GM10266 (cell line): ENCODE data around the gene RIN3.

Experiments
- DNase-seq: peaks from one replicate; pipeline ENCODE4 v3.0.0; 2012; ENCODE audit errors: extremely low spot score
- TF ChIP-seq, protein P1 (sequence below): IDR thresholded peaks from 2 replicates; pipeline ENCODE4 v1.5.1; 2012; ENCODE audit warnings: mild to moderate bottlenecking, low read depth; ENCODE audit not compliant: control insufficient read depth, insufficient read depth; ENCODE audit errors: missing control alignments

Gene RIN3

DNA sequence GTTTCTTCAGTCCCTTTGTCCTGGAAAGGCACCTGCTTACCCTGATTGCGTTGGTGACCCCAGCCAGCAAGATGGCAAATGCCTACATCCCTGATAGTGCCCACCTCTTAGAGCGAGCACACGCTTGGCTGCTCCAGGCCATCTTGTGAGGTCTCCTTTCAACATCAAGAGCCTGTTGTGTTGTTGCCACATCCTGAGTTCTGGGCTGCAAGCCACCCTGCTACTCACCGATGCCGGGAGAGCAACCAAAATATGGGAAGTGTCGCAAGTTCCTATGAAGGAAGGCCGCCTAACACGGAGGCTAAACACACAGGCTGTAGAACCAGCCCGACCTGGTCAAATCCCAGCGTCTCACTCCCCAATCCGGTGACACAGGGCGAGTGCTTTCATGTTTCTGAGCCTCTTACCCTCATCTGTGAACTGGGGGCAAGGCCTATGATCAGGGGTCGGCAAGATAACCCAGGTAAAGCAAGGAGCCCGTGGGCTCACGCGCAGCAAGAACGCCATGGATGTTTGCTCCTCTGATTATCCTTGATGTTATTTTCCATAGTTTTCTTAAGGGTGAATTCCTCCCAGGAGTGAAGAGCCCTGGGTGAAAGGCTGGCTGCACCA is 136.5 kb downstream of the RIN3 start:
- TF ChIP-seq, protein P1, sequence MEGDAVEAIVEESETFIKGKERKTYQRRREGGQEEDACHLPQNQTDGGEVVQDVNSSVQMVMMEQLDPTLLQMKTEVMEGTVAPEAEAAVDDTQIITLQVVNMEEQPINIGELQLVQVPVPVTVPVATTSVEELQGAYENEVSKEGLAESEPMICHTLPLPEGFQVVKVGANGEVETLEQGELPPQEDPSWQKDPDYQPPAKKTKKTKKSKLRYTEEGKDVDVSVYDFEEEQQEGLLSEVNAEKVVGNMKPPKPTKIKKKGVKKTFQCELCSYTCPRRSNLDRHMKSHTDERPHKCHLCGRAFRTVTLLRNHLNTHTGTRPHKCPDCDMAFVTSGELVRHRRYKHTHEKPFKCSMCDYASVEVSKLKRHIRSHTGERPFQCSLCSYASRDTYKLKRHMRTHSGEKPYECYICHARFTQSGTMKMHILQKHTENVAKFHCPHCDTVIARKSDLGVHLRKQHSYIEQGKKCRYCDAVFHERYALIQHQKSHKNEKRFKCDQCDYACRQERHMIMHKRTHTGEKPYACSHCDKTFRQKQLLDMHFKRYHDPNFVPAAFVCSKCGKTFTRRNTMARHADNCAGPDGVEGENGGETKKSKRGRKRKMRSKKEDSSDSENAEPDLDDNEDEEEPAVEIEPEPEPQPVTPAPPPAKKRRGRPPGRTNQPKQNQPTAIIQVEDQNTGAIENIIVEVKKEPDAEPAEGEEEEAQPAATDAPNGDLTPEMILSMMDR = no peak
- DNase-seq = no peak

DNA sequence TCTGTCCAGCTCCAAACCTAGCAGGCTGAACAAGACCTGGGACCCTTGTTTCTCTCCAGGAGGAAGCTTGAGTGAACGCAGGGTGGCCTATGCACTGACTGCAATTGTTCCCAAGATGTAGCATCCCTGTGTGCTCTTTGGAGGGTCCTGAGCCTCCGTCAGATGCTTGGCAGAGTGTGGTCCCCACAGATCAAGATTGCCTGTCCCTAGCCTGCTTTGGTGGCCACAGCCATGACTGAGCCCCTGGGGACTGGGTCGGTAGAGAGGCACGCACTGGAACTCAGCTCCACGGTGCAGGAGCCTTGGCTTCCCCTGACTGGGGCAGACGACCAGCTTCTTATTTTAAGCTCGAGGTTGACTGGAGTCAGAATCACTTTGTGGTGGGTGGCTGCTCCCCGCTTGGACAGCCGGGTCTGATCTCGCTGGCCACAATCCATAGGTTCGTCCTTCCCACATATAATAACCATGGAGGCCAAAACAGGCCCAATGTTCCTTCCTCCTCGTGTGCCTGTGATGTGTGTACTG is 137.1 kb downstream of the RIN3 start:
- TF ChIP-seq, protein P1 = no peak
- no peak for DNase-seq

DNA sequence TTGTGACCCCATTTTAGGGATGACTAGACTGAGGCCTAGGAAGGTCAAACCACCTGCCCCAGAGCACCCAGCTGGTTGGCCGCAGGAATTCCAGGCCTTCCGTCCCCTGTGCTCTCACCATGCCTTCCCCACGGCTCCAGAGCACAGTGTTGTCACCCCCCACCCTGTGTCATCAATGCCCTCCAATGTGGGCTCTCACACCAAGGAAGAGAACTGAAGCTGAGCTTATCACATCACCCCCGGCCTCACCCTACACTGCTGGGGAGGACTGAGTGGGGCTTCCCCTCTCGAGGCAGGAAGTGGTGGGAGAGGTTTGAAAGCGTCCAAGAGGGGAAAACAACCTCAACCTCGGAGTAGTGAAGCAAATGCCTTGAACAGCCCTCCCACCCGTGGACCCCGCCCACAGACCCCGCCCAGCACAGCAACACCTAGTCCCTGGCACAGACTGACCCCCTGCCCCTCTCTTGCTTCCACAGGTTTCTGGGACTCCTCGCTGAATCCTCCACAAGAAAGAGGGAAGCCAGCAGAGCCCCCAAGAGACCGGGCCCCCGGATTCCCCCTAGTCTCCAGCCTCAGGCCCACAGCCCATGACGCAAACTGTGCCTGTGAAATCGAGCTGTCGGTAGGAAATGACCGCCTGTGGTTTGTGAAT is 137.7 kb downstream of the RIN3 start:
- peak; percentile 83 for DNase-seq
- TF ChIP-seq, protein P1 = no peak

GRCh38 chr14:92651758-92652406 is 138.3 kb downstream of the RIN3 start:
- DNase-seq = peak; percentile 49
- TF ChIP-seq, protein P1 = no peak

- DNase-seq = no peak
- TF ChIP-seq, protein P1 = no peak
Observed at GRCh38 chr14:92652413-92653151, 139.0 kb downstream of the RIN3 start.

DNA sequence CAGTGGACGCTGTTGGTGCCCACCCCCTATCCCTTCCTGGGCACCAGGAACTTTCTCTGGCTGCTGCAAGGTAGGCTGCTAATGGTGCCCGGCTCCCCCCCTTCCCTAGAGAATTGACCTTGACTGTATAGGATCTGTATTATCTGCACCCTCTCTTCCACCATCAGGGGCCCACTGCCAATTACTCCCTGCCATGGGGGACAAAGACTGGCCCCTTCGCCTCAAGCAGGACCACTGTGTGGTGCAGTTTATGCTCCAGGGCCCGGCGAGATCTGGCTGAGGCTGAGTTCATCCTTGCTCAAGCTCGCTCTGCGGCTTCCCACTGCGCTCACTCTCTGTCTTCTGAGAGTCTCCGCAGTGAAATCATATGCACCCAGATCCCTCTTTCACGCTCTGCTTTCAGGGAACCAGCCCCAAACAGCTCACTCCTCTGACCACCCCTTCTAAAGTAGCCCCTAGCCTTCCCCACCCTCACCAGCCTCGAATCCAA is 139.6 kb downstream of the RIN3 start:
- DNase-seq = no peak
- TF ChIP-seq, protein P1 = no peak
